Measurements from ENCODE around the gene GABARAP.

DNA sequence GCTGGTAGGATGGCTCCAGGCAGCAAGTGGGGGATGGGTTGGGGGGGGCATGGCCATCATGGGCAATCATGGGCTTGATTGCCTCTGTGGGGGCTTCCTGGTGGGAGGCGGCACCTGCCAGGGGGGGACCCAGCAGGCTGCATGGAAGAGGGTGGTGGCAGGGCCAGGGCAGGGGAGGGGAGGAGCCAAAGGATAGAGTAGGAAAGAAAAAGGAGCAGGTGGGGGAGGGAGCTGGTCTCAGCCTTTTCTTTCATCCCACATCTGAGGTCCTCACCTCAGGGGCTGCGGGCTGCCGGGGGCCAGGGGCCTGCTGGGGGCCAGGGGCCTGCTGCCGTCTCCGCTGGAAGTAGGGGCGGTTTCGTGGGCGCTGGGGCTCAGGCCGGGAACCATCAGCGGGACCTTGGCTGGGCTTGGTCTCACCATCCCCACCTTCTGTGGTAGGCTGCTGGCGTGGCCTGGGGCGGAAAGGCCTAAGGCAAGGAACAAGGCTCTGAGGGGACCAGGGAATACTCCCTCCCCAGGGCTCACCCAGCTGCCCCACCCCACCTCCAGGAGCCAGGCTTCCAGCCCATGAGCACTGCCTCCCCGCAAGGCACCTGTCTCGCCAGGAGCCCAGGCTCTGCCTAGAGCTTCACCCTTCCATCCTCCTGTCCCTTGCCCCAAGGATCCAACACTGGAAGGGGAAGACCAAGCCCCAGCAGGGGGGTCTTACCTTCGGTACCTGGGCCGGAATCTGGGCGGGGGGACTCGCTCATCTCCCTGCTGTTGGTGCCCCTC is 47.2 kb upstream of the GABARAP start:
- no peak for TF ChIP-seq SP1 (IDR thresholded peaks at IDR 0.05; ENCODE audit: low read depth, low read length)
- no peak for TF ChIP-seq NBN (IDR thresholded peaks at IDR 0.05)
- no peak for TF ChIP-seq CHD4 (IDR thresholded peaks at IDR 0.05)
- TF ChIP-seq POLR2AphosphoS5 (IDR thresholded peaks at IDR 0.05; ENCODE audit: low read length) = no peak
- no peak for TF ChIP-seq PAX8 (IDR thresholded peaks at IDR 0.05)
- TF ChIP-seq EP300 (IDR thresholded peaks at IDR 0.05; ENCODE audit: borderline replicate concordance in 1 of 2, control insufficient read depth in 1 of 2, low read depth in 2 of 2, low read length in 2 of 2) = no peak
- TF ChIP-seq BRCA1 (IDR thresholded peaks at IDR 0.05; ENCODE audit: low read depth, low read length) = no peak
- no peak for TF ChIP-seq JUNB (IDR thresholded peaks at IDR 0.05)
- no peak for TF ChIP-seq STAT3 (IDR thresholded peaks at IDR 0.05; ENCODE audit: low read depth, low read length)
- no peak for TF ChIP-seq POLR2A (IDR thresholded peaks at IDR 0.05; ENCODE audit: low read depth, low read length)
- TF ChIP-seq CTCF (IDR thresholded peaks at IDR 0.05 in 2 of 3, conservative IDR thresholded peaks at IDR 0.05 in 1 of 3; ENCODE audit: control insufficient read depth in 2 of 3, extremely low read depth in 1 of 3, insufficient read depth in 1 of 3, low read depth in 3 of 3, low read length in 3 of 3) = no peak
- TF ChIP-seq, protein P1, sequence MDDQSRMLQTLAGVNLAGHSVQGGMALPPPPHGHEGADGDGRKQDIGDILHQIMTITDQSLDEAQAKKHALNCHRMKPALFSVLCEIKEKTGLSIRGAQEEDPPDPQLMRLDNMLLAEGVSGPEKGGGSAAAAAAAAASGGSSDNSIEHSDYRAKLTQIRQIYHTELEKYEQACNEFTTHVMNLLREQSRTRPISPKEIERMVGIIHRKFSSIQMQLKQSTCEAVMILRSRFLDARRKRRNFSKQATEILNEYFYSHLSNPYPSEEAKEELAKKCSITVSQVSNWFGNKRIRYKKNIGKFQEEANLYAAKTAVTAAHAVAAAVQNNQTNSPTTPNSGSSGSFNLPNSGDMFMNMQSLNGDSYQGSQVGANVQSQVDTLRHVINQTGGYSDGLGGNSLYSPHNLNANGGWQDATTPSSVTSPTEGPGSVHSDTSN (IDR thresholded peaks at IDR 0.05; ENCODE audit: insufficient replicate concordance, low read depth, low read length) = no peak
- TF ChIP-seq, protein P2, sequence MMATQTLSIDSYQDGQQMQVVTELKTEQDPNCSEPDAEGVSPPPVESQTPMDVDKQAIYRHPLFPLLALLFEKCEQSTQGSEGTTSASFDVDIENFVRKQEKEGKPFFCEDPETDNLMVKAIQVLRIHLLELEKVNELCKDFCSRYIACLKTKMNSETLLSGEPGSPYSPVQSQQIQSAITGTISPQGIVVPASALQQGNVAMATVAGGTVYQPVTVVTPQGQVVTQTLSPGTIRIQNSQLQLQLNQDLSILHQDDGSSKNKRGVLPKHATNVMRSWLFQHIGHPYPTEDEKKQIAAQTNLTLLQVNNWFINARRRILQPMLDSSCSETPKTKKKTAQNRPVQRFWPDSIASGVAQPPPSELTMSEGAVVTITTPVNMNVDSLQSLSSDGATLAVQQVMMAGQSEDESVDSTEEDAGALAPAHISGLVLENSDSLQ (IDR thresholded peaks at IDR 0.05) = no peak
- TF ChIP-seq ZBTB33 (IDR thresholded peaks at IDR 0.05) = no peak

Data from GM12878 (cell line).